ENCODE measurements around the gene MKRN2.

The MKRN2 gene

GRCh38 chr3:12556314-12556689 lies 585 bp upstream of the MKRN2 start:
- peak overlapping the region; percentile 76 for H3K4me3 ChIP-seq (replicated peaks; ENCODE audit: low read depth, low read length)
- no peak for DNase-seq (ENCODE audit: low read depth)
- TF ChIP-seq CTCF (IDR thresholded peaks at IDR 0.05; ENCODE audit: low read length, missing control alignments): no peak

- DNase-seq (ENCODE audit: low read depth): peak; percentile 65
- peak overlapping the region; percentile 76 for H3K4me3 ChIP-seq (replicated peaks; ENCODE audit: low read depth, low read length)
- no peak for TF ChIP-seq CTCF (IDR thresholded peaks at IDR 0.05; ENCODE audit: low read length, missing control alignments)
Observed at GRCh38 chr3:12557473-12558100, 700 bp downstream of the MKRN2 start.

- peak overlapping the region; percentile 76 for H3K4me3 ChIP-seq (replicated peaks; ENCODE audit: low read depth, low read length)
- no peak for DNase-seq (ENCODE audit: low read depth)
- TF ChIP-seq CTCF (IDR thresholded peaks at IDR 0.05; ENCODE audit: low read length, missing control alignments): no peak
Observed at GRCh38 chr3:12558706-12559105, 1.8 kb downstream of the MKRN2 start.

- DNase-seq (ENCODE audit: low read depth): no peak
Observed at GRCh38 chr3:12559520-12559919, 2.6 kb downstream of the MKRN2 start.

GRCh38 chr3:12560505-12561190 lies 3.8 kb downstream of the MKRN2 start:
- H3K4me3 ChIP-seq (replicated peaks; ENCODE audit: low read depth, low read length): no peak overlapping the region
- DNase-seq (ENCODE audit: low read depth): no peak
- no peak for TF ChIP-seq CTCF (IDR thresholded peaks at IDR 0.05; ENCODE audit: low read length, missing control alignments)

More at GRCh38 chr3:12559520-12559919, 2.6 kb downstream of the MKRN2 start:
- TF ChIP-seq CTCF (IDR thresholded peaks at IDR 0.05; ENCODE audit: low read length, missing control alignments): no peak
- H3K4me3 ChIP-seq (replicated peaks; ENCODE audit: low read depth, low read length): no peak overlapping the region

- no peak for DNase-seq (ENCODE audit: low read depth)
- no peak overlapping the region for H3K4me3 ChIP-seq (replicated peaks; ENCODE audit: low read depth, low read length)
- no peak for TF ChIP-seq CTCF (IDR thresholded peaks at IDR 0.05; ENCODE audit: low read length, missing control alignments)
Observed at GRCh38 chr3:12561397-12561796, 4.5 kb downstream of the MKRN2 start.

- H3K4me3 ChIP-seq (replicated peaks; ENCODE audit: low read depth, low read length): no peak overlapping the region
- no peak for TF ChIP-seq CTCF (IDR thresholded peaks at IDR 0.05; ENCODE audit: low read length, missing control alignments)
- no peak for DNase-seq (ENCODE audit: low read depth)
Observed at GRCh38 chr3:12562451-12562850, 5.6 kb downstream of the MKRN2 start.
